ENCODE measurements around the gene HOXC13. TPM values are rescaled to one million over a fixed set of nuclear protein-coding genes. Genes with fewer than 3 reads are reported as not detected.

The HOXC13 gene
- total and polyA plus RNA-seq, 8 donors = not detected

GRCh38 chr12:53907103-53907502 is 31.5 kb upstream of the HOXC13 start:
- ATAC-seq (no peak), DNase-seq (no peak)
- no peaks in the 10 kb centered on the region for H3K9me3 ChIP-seq
- intact Hi-C loops (cut with DNase I) = no loop called here
- H3K27me3 ChIP-seq = peaks cover 8 to 91% of the 10 kb centered on the region in 2 donors
- H3K36me3 ChIP-seq = no peaks in the 10 kb centered on the region
- no peaks in the 10 kb centered on the region for H3K4me1 ChIP-seq
- H3K27ac ChIP-seq = no peak overlapping the region
- no peak for TF ChIP-seq CTCF (IDR thresholded peaks at IDR 0.05)
- H3K4me3 ChIP-seq = no peak overlapping the region

- Histone ChIP-seq H3K4me1 (no peaks in the 10 kb centered on the region), H3K9me3 (no peaks in the 10 kb centered on the region), H3K27me3 (peaks cover 28 to 96% of the 10 kb centered on the region in 2 donors), H3K36me3 (no peaks in the 10 kb centered on the region), H3K27ac (no peak overlapping the region), H3K4me3 (no peak overlapping the region)
- no peak for DNase-seq
- intact Hi-C loops (cut with DNase I) = no loop called here
- no peak for ATAC-seq
- no peak for TF ChIP-seq CTCF (IDR thresholded peaks at IDR 0.05)
Measured at GRCh38 chr12:53916788-53917655, 21.6 kb upstream of the HOXC13 start.

DNA sequence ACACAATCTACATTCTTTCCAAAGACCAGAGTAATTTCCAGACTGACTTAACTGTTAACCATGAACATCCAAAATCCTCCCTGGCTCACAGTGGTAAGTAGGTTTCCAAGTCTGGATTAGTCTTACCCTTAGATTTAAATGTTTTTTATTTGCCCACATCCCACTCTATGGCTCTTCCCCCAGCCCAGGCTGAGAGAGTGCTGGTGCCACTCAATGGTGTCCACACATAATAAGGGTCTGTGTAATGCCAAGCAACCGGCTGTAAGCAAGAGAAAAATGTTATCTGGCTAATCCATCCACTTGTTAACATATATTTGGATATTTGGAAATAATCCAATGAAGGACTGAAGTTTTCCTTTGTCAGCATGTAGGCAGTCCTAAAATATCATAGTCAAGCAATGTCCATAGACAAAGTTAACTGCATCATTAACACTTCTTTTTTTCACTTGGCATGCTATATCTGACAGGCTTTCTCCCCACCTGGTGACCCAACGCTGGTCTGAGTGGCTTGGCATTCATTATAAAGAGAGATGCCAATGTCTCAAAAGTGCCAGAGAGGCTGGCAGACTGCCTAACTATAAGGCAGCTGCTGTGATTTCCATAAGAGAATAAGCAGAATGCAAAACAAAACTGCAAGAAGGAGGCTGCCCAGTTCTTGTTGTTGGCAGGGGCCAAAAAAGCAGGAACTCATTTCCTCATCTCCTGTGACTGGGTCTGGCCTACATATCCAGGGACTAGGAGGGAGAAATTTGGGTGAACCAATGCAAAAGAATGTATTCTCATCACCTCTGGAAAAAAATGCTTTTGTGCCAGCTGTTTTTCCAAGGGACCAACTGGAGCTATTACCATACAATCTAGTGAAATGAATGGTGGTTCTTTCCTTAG is 13.9 kb upstream of the HOXC13 start:
- no peak for ATAC-seq

GRCh38 chr12:53927220-53928029 is 11.2 kb upstream of the HOXC13 start:
- no peak overlapping the region for H3K27ac ChIP-seq
- intact Hi-C loops (cut with DNase I) = no loop called here
- H3K27me3 ChIP-seq = peaks cover 97 to 100% of the 10 kb centered on the region in 2 donors
- ATAC-seq = no peak
- no peak for TF ChIP-seq CTCF (IDR thresholded peaks at IDR 0.05)
- no peaks in the 10 kb centered on the region for H3K36me3 ChIP-seq
- peak in 1 of 4 donors; percentile 48 for DNase-seq
- H3K4me1 ChIP-seq = no peaks in the 10 kb centered on the region
- no peaks in the 10 kb centered on the region for H3K9me3 ChIP-seq
- no peak overlapping the region for H3K4me3 ChIP-seq

More for the DNA sequence above, 13.9 kb upstream of the HOXC13 start:
- DNase-seq = no peak
- Histone ChIP-seq H3K36me3 (no peaks in the 10 kb centered on the region), H3K27me3 (peaks cover 83 to 98% of the 10 kb centered on the region in 2 donors), H3K9me3 (no peaks in the 10 kb centered on the region), H3K4me3 (no peak overlapping the region), H3K27ac (no peak overlapping the region), H3K4me1 (no peaks in the 10 kb centered on the region)
- intact Hi-C loops (cut with DNase I) = no loop called here
- no peak for TF ChIP-seq CTCF (IDR thresholded peaks at IDR 0.05)

Measured in left lung (tissue), 10 donors.